HTR-8/SVneo (cell line): Measurements from ENCODE around the gene PRKACG.
"Not testable (repeated sequence)": the region's sequence is repeated elsewhere in the genome, so short reads cannot be mapped to it uniquely, and the experiment has no call there.

Experiments used
- DNase-seq: peaks from one replicate; pipeline ENCODE4 v3.0.0; 2011; ENCODE audit warnings: low spot score, mixed read lengths; ENCODE audit not compliant: insufficient read length
- FAIRE-seq: peaks from 2 replicates; lab custom pipeline; 2011; peaks lifted over from hg19 to GRCh38; lab: Jason Lieb, UNC

PRKACG gene

DNA sequence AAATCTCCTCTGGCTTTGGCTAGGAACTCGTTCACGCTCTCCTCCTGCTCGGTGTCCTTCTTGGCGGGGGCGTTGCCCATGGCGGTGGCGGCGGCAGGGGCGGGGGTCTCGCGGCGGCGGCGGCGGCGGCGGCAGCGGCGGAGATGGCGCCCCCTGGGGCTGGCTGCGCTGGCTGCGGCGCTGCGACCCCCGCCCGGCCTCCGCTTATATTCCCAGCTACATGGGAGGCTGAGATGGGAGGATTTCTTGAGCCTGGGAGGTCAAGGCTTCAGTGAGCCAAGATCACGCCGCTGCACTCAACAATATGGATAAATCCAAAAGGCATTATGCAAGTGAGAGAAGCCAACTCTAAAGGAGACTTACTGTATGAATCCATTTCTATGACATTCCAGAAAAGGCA is at the start of gene PRKACG:
Gene PRKACG (minus strand): TSS at position 101 of the 400 bp plus-strand sequence. CDS start 21 bp downstream, at position 80.
- no peak for FAIRE-seq
- DNase-seq, result no peak

GRCh38 chr9:69062195-69062594 is 48.3 kb upstream of the PRKACG start:
- no peak for DNase-seq

GRCh38 chr9:69060766-69061165 is 46.9 kb upstream of the PRKACG start:
- DNase-seq (no peak), FAIRE-seq (no peak)

More at GRCh38 chr9:69062195-69062594, 48.3 kb upstream of the PRKACG start:
- no peak for FAIRE-seq

GRCh38 chr9:69058101-69058500 is 44.2 kb upstream of the PRKACG start:
- DNase-seq, result no peak
- no peak for FAIRE-seq

GRCh38 chr9:69056191-69056815 is 42.4 kb upstream of the PRKACG start:
- FAIRE-seq, result no peak
- no peak for DNase-seq

GRCh38 chr9:69054989-69055388 is 41.1 kb upstream of the PRKACG start:
- FAIRE-seq (no peak), DNase-seq (no peak)

DNA sequence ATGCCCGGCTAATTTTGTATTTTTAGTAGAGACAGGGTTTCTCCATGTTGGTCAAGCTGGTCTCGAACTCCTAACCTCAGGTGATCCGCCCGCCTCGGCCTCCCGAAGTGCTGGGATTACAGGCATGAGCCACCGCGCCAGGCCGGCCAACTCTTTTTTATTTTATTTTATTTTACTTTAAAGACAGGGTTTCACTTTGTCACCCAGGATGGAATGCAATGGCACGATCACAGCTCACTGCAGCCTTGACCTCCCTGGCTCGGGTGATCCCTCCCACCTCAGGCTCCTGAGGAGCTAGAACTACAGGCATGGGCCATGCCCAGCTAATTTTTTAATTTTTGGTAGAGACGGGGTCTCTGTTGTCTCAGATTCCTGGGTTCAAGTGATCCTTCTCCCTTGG is 37.0 kb upstream of the PRKACG start:
- not testable (repeated sequence) for DNase-seq, FAIRE-seq

DNA sequence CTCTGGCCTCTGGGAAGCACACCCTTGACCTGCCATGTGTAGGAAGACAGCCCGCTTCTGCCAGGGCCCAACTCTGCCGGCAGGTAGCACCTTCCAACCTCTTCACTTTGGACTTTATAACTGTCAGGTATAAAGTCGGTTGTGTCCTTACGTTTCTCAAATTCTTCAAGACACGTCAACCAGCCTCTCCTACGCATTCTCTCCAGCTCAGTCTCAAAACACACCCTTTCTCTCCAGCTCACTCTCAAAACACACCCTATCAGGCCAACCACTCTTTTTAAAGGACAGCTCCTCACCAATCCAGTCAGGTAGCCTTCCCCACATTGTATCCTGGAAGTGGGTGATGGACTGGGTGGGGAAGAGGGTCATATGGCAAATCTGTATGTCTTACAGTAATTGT is 35.2 kb upstream of the PRKACG start:
- FAIRE-seq, result no peak
- no peak for DNase-seq

DNA sequence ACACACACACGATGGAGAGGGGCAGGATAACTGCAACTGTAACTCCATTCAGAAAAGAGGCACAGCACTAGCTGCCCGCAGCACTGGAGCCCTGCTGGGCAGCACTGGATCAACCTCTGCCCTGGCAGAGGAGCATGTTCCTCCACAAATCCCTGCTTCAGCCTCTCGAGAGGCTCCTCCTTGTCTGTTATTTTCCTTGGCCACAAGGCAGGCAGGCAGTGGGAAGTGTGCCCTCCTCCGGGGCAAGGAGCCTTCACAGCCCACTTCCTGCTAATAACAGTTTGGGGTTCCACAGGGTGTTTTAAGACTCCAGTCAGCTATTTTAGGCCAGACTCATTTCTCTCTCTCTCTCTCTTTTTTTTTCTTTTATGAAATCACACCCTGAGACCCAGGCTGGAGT is 33.5 kb upstream of the PRKACG start:
- DNase-seq, result no peak
- FAIRE-seq, result no peak

- DNase-seq (no peak), FAIRE-seq (no peak)
These were observed 32.8 kb upstream of the PRKACG start for GRCh38 chr9:69046723-69047122.

- DNase-seq (no peak), FAIRE-seq (no peak)
These were observed 31.9 kb upstream of the PRKACG start for GRCh38 chr9:69045821-69046220.

DNA sequence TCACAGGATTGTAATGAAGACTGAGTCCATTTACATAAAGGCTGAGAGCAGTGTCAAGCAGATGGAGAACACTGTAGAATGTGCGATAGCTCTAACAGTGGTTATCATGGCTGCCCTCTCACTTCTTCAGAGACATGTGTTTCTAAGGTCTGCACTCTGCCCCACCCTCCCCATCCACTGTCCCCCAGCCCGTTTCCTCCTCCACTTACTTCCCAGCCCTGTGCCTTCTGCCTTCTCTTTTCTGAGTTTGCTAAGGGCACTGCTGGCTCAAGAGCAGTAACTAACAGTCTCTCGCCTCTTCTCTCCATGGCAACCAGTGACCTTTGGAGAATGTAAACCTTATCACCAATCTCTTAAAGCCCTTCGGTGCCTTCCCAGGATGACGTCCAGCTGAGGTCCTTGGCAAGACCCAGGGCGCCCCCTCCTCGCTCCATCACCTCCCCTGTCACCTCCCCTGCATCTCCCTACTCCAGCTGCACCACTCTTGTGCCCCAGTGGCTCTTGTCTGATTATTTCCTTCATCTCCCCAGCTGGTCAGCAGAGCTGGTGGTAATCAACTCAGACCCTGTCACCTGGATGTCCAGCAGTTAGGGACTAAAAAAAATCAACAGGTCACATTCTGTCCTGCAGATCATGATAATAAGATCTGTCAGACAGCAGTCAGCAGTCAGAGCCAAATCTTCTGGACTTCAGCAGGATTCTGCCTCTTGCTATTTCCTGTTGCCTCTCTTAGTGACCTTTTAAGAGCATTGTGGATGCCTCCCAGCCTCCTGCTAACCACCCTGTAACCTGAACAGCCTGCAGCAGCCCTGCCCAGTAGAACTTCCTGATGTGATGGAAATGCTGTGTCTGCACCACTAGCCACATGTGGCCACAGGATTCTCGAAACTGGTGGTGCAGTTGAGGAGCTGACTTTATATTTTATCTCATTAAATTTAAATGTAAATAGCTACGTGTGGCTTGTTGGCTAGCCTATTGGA is 30.6 kb upstream of the PRKACG start:
- DNase-seq (peak; percentile 51), FAIRE-seq (peak; percentile 20)

DNA sequence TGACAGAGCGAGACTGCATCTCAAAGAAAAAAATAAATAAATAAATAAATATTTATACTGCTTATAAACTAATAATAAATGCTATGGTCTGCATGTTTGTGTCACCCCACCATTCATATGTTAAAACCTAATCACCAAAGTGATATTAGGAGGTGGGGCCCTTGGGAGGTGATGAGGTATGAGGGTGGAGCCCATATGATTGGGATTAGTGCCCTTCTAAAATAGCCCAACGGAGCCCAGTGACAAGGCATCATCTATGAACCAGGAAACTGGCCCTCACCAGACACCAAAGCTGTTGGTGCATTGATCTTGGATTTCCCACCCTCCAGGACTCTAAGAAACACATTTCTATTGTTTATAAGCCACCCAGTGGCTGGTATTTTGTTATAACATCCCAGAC is 26.7 kb upstream of the PRKACG start:
- no peak for FAIRE-seq
- DNase-seq, result no peak

- DNase-seq, result no peak
These were observed 22.9 kb upstream of the PRKACG start for GRCh38 chr9:69036799-69037198.

DNA sequence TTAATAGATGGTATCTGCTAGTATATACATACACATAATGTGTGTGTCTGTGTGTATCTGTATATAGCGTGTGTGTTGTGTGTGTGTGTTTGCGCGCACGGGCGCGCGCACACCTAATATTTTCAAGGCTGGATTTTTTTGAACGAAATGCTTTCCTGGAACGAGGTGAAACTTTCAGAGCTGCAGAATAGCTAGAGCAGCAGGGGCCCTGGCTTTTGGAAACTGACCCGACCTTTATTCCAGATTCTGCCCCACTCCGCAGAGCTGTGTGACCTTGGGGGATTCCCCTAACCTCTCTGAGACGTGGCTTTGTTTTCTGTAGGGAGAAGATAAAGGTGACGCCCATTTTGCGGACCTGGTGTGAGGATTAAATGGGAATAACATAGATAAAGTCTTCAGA is 22.4 kb upstream of the PRKACG start:
- no peak for DNase-seq
- no peak for FAIRE-seq

More at GRCh38 chr9:69036799-69037198, 22.9 kb upstream of the PRKACG start:
- FAIRE-seq, result no peak

DNA sequence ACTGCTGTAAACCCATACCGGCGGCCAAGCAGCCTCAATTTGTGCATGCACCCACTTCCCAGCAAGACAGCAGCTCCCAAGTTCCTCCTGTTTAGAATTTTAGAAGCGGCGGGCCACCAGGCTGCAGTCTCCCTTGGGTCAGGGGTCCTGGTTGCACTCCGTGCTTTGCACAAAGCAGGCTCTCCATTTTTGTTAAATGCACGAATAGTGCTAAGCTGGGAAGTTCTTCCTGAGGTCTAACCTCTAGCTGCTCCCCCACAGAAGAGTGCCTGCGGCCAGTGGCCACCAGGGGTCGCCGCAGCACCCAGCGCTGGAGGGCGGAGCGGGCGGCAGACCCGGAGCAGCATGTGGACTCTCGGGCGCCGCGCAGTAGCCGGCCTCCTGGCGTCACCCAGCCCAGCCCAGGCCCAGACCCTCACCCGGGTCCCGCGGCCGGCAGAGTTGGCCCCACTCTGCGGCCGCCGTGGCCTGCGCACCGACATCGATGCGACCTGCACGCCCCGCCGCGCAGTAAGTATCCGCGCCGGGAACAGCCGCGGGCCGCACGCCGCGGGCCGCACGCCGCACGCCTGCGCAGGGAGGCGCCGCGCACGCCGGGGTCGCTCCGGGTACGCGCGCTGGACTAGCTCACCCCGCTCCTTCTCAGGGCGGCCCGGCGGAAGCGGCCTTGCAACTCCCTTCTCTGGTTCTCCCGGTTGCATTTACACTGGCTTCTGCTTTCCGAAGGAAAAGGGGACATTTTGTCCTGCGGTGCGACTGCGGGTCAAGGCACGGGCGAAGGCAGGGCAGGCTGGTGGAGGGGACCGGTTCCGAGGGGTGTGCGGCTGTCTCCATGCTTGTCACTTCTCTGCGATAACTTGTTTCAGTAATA is 21.8 kb upstream of the PRKACG start, which contains the start of gene FXN:
Gene FXN (plus strand): TSS at position 315 of the 871 bp plus-strand sequence. CDS start 31 bp downstream, at position 346.
- DNase-seq (peak; percentile 83), FAIRE-seq (peak; percentile 66)

- no peak for FAIRE-seq
These were observed 20.2 kb upstream of the PRKACG start for GRCh38 chr9:69034071-69034470.

DNA sequence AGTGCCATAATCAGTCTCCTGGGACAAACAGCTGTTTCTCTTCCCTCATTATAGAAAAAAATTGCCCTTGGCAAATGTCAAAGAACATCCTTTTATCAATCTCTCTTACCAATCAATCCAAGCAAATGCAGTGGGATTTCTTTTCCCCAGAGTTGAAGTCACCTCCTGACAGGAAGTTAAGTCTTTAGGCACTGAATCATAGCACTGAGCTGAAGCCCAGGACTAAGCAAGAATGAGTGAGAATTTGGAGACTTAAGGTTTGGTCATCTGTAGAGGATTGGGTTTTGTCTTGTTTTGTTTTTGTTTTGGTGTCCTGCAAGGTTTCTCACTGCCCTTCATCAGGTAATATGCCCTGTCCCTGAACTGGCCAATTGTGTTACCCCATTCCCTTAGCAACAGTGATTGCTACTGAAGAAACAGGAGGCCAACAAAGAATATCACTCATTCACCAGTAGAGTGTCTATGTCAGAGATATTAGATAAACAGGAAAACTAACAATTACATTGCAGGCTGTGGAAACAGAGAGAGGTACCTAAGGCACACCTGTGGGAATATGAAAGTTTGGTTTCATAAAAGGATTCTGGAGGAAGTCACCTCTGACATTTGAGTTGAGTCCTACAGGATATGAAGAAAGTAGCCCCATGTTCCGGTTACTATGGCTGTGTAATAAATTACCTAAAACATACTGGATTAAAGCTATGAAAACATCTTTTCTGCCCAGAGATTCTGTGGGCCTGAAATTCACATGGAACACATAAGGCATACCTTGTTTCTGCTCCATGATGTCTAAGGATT is 17.1 kb upstream of the PRKACG start:
- no peak for FAIRE-seq
- no peak for DNase-seq

More at GRCh38 chr9:69034071-69034470, 20.2 kb upstream of the PRKACG start:
- DNase-seq, result no peak

DNA sequence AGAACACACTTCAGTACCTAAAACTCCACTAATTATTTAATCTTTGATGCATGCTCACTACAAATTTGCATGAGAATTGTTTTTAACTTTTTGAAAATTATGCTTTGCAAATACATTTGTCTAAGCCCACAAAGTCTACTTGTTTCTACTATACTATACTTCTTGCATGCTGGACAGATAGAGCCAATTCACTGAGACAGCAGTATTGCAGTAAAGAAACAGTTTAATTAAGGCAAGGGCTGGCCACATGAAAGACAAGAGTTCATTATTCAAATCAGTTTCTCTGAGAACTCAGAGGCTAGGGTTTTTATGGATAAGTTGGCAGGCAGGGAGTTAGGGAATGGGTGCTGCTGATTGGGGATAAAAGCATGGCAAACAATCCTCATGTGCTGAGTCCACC is 15.6 kb upstream of the PRKACG start:
- no peak for FAIRE-seq
- no peak for DNase-seq
